Spleen (tissue), 7 donors: ENCODE results near the gene AGER.

Experiments
- POLR2A ChIP-seq, 3 donors: fragments of 450-650 bp; IDR thresholded peaks; one replicate each; pipeline ENCODE4 v1.5.1; 2017; ENCODE audit warnings: antibody characterized with exemption in 3 of 3, mild to moderate bottlenecking in 1 of 3
- POLR2AphosphoS5 ChIP-seq, 3 donors: sonication (generic); formaldehyde crosslinking; IDR thresholded peaks; one replicate each; pipeline ENCODE4 v1.5.1; 2017; ENCODE audit warnings: antibody characterized with exemption in 3 of 3
- TF ChIP-seq, protein P1 (sequence below), 11 experiments: fragments of 200-600 bp in 7 of 11; fragments of 450-650 bp in 4 of 11; sonication (generic) in 4 of 11; IDR thresholded peaks in 8 of 11; conservative IDR thresholded peaks in 3 of 11; 1 replicate in 7 of 11; 2 replicates in 4 of 11; pipeline versions ENCODE4 v1.4.0 to v1.8.0; 2016 to 2021; ENCODE audit warnings: antibody characterized with exemption in 11 of 11, inconsistent platforms in 4 of 11, mild to moderate bottlenecking in 1 of 11
- donor health status: DM: no; HTN: no; CAD: no; lungs with moderate emphysema.
- donor health status: DM: no; HTN: no; CAD: no.
- donor health status: DM: no; HTN: no; CAD: no.

DNA sequence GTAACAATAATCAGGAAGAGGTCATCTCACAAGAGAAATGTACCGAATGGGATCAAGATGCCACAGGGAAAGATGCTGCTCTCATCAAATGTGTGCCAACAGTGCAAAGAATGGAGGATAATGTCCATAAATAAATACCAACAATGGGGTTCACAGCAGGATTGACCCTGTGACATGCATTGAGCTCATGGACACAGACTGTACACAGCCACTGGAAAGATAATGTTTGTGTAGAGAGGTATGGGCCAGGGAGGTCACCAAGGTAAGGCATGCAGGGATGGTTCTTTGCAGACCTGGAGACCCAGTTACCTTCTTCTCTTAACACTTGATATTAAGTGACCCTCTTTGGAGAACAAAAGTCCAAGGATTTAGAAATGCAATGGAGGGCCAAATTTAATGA, 9.6 kb downstream of the AGER start:
- TF ChIP-seq POLR2AphosphoS5 (IDR thresholded peaks at IDR 0.05) = no peak
- TF ChIP-seq, protein P1, sequence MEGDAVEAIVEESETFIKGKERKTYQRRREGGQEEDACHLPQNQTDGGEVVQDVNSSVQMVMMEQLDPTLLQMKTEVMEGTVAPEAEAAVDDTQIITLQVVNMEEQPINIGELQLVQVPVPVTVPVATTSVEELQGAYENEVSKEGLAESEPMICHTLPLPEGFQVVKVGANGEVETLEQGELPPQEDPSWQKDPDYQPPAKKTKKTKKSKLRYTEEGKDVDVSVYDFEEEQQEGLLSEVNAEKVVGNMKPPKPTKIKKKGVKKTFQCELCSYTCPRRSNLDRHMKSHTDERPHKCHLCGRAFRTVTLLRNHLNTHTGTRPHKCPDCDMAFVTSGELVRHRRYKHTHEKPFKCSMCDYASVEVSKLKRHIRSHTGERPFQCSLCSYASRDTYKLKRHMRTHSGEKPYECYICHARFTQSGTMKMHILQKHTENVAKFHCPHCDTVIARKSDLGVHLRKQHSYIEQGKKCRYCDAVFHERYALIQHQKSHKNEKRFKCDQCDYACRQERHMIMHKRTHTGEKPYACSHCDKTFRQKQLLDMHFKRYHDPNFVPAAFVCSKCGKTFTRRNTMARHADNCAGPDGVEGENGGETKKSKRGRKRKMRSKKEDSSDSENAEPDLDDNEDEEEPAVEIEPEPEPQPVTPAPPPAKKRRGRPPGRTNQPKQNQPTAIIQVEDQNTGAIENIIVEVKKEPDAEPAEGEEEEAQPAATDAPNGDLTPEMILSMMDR (IDR thresholded peaks at IDR 0.05 in 8 of 11, conservative IDR thresholded peaks at IDR 0.05 in 3 of 11) = no peak
- no peak for TF ChIP-seq POLR2A (IDR thresholded peaks at IDR 0.05)
